GM12878 (cell line): ENCODE data around the gene AVPR1B. TPM values are rescaled to one million over a fixed set of nuclear protein-coding genes. Genes with fewer than 3 reads are reported as not detected.

Experiments
- ATAC-seq: fragments of 200-7000 bp; cut with Tn5 transposase; 3 replicates; pipeline ENCODE4 v1.9.1; 2020; ENCODE audit warnings: mild to moderate bottlenecking, moderate library complexity
- BruUV-seq: library from RNA; stranded (reverse); fragments of 400-500 nt; replicated peaks from 2 replicates; lab custom pipeline; 2021; lab: Mats Ljungman, UMichigan
- CTCF ChIA-PET: fragments of 300-600 bp; sonication (Branson Sonifier 250); formaldehyde crosslinking; extraction: SDS; loops from one replicate; lab custom pipeline; 2021; ENCODE audit warnings: inconsistent platforms; lab: Yijun Ruan, JAX
- POLR2A ChIA-PET: fragments of 350-600 bp; formaldehyde crosslinking; extraction: SDS; loops from one replicate; lab custom pipeline; 2021; ENCODE audit warnings: inconsistent platforms; lab: Charles Lee
- RAD21 ChIA-PET: fragments of 300-600 bp; sonication (Branson Sonifier 250); formaldehyde crosslinking; loops from one replicate; lab custom pipeline; 2023; ENCODE audit warnings: antibody characterized with exemption; ENCODE audit not compliant: unreplicated experiment; lab: Charles Lee
- SMC1A ChIA-PET: fragments of 300-600 bp; sonication (Branson Sonifier 250); formaldehyde crosslinking; loops from one replicate; lab custom pipeline; 2023; ENCODE audit not compliant: unreplicated experiment, uncharacterized antibody; lab: Charles Lee
- DNase-seq: peaks from one replicate; pipeline ENCODE4 v3.0.0-alpha.2; 2011; ENCODE audit warnings: low read depth, low spot score
- FAIRE-seq: peaks from 3 replicates; lab custom pipeline; 2011; peaks lifted over from hg19 to GRCh38; lab: Jason Lieb, UNC
- H2AFZ ChIP-seq: 2 replicates; pipeline ENCODE4 v1.6.0; 2011; ENCODE audit warnings: low read depth, low read length, control low read depth; ENCODE audit not compliant: control insufficient read depth
- H3K27ac ChIP-seq: 2 replicates; pipeline ENCODE4 v1.5.1; 2011; ENCODE audit warnings: control low read depth; ENCODE audit not compliant: control insufficient read depth, insufficient read depth
- H3K27me3 ChIP-seq, 2 experiments: replicated peaks in 1 of 2; 2 replicates each; pipeline versions ENCODE4 v1.6.0 to v1.6.1; 2011; ENCODE audit warnings: low read length in 1 of 2; ENCODE audit not compliant: control insufficient read depth in 2 of 2, insufficient read depth in 2 of 2
- H3K36me3 ChIP-seq, 2 experiments: 2 replicates each; pipeline ENCODE4 v1.5.1; 2011; ENCODE audit warnings: low read length in 1 of 2; ENCODE audit not compliant: control insufficient read depth in 2 of 2, insufficient read depth in 2 of 2
- H3K4me1 ChIP-seq: 2 replicates; pipeline ENCODE4 v1.6.1; 2011; ENCODE audit warnings: mild to moderate bottlenecking, low read length, moderate library complexity, mixed read lengths; ENCODE audit not compliant: control insufficient read depth, insufficient read depth
- H3K4me2 ChIP-seq: 2 replicates; pipeline ENCODE4 v1.6.0; 2011; ENCODE audit warnings: control low read depth; ENCODE audit not compliant: control insufficient read depth, insufficient read depth
- H3K4me3 ChIP-seq: fragments of 200-600 bp; sonication (generic); 2 replicates; pipeline ENCODE4 v1.5.1; 2016
- H3K79me2 ChIP-seq: 2 replicates; pipeline ENCODE4 v1.6.0; 2011; ENCODE audit warnings: low read length; ENCODE audit not compliant: control insufficient read depth, insufficient read depth
- H3K9ac ChIP-seq: 2 replicates; pipeline ENCODE4 v1.8.0; 2011; ENCODE audit warnings: low read length, control low read depth, mixed read lengths; ENCODE audit not compliant: control insufficient read depth, insufficient read depth
- H3K9me3 ChIP-seq: replicated peaks from 3 replicates; pipeline ENCODE4 v1.5.1; 2011; ENCODE audit warnings: mild to moderate bottlenecking, low read length; ENCODE audit not compliant: control insufficient read depth, insufficient read depth
- H4K20me1 ChIP-seq: 2 replicates; pipeline ENCODE4 v1.6.0; 2011; ENCODE audit not compliant: control insufficient read depth, insufficient read depth
- BCL11A ChIP-seq: IDR thresholded peaks from 2 replicates; pipeline ENCODE4 v1.6.1; 2011; ENCODE audit warnings: low read depth, low read length
- BMI1 ChIP-seq: fragments of 450-650 bp; IDR thresholded peaks from 2 replicates; pipeline ENCODE4 v1.6.1; 2016; ENCODE audit warnings: mild to moderate bottlenecking, moderate library complexity, borderline replicate concordance
- BRCA1 ChIP-seq: IDR thresholded peaks from 2 replicates; pipeline ENCODE4 v1.6.1; 2011; ENCODE audit warnings: low read depth, low read length, improper control_type of control experiment
- IRF5 ChIP-seq: fragments of 450-650 bp; IDR thresholded peaks from 2 replicates; pipeline ENCODE4 v1.6.1; 2017; ENCODE audit warnings: borderline replicate concordance
- JUNB ChIP-seq: IDR thresholded peaks from 2 replicates; pipeline ENCODE4 v1.6.1; 2016; ENCODE audit warnings: antibody characterized with exemption, mild to moderate bottlenecking
- MTA3 ChIP-seq: IDR thresholded peaks from 2 replicates; pipeline ENCODE4 v1.6.1; 2012; ENCODE audit warnings: low read length, inconsistent platforms, borderline replicate concordance
- NR2C2 ChIP-seq: IDR thresholded peaks from 2 replicates; pipeline ENCODE4 v1.6.1; 2011; ENCODE audit warnings: borderline replicate concordance, low read depth; ENCODE audit not compliant: control insufficient read depth, insufficient read length
- PBX3 ChIP-seq: IDR thresholded peaks from 2 replicates; pipeline ENCODE4 v1.6.1; 2011; ENCODE audit warnings: mild to moderate bottlenecking, low read depth, low read length, moderate library complexity; ENCODE audit not compliant: insufficient replicate concordance
- TBL1XR1 ChIP-seq: IDR thresholded peaks from 2 replicates; pipeline ENCODE4 v1.6.1; 2012; ENCODE audit warnings: low read depth, low read length, improper control_type of control experiment
- TCF12 ChIP-seq: IDR thresholded peaks from 2 replicates; pipeline ENCODE4 v1.6.1; 2011; ENCODE audit warnings: low read depth, mild to moderate bottlenecking, low read length
- ZBTB40 ChIP-seq: fragments of 450-650 bp; IDR thresholded peaks from 2 replicates; pipeline ENCODE4 v1.6.1; 2016; ENCODE audit warnings: mild to moderate bottlenecking, moderate library complexity, borderline replicate concordance
- ZNF592 ChIP-seq: fragments of 450-650 bp; IDR thresholded peaks from 2 replicates; pipeline ENCODE4 v1.6.1; 2017; ENCODE audit warnings: mild to moderate bottlenecking, moderate library complexity
- ZNF622 ChIP-seq: fragments of 450-650 bp; IDR thresholded peaks from 2 replicates; pipeline ENCODE4 v1.6.1; 2017; ENCODE audit warnings: mild to moderate bottlenecking, inconsistent platforms
- in situ Hi-C: fragments of 300-500 bp; cut with MboI; formaldehyde crosslinking; loops from 9 replicates; pipeline ENCODE4 v1.14.3; 2018; ENCODE audit warnings: mixed read lengths
- intact Hi-C: fragments of 100-400 bp; cut with micrococcal nuclease; formaldehyde crosslinking; loops from one replicate; pipeline ENCODE4 v1.14.2; 2022; ENCODE audit not compliant: unreplicated experiment
- polyA plus RNA-seq, 11 experiments: library from polyadenylated mRNA; depleted of rRNA in 4 of 11; unstranded in 6 of 11; stranded (reverse) in 5 of 11; fragments of >200 nt; fragmentation: Nextera tagmentation in 4 of 11; fragmentation: Illumina TruSeq in 1 of 11; extraction: Ambion mirVana in 4 of 11; extraction: Trizol in 1 of 11; gene quantifications; 1 replicate in 1 of 11; 2 replicates in 10 of 11; pipeline versions ENCODE4 v1.2.1 to v1.2.3, GENCODE V29; 2011 to 2016; ENCODE audit warnings: inconsistent platforms in 2 of 11, missing spikeins in 2 of 11, low read depth in 1 of 11
- total RNA-seq, 4 experiments: library from RNA; depleted of rRNA in 3 of 4; stranded (reverse); fragments of >200 nt in 3 of 4; fragmentation: Illumina TruSeq in 1 of 4; extraction: Trizol in 1 of 4; gene quantifications; 2 replicates each; pipeline versions ENCODE4 v1.2.1 to v1.2.3, GENCODE V29; 2013 to 2021

Gene AVPR1B
- total and polyA plus RNA-seq, 10 of the 15 experiments (the other 5 are each of a cell fraction or from before 2014, with no cell fraction given): not detected

- in situ Hi-C loops: no loop called here
- TF ChIP-seq ZNF622 (no peak), MTA3 (no peak), NR2C2 (no peak), PBX3 (no peak), ZBTB40 (no peak), JUNB (no peak), TBL1XR1 (no peak), IRF5 (no peak), ZNF592 (no peak), BCL11A (no peak), TCF12 (no peak), BRCA1 (no peak), BMI1 (no peak)
These were observed 3.2 kb upstream of the AVPR1B start for GRCh38 chr1:206120406-206120805.

More at GRCh38 chr1:206120406-206120805, 3.2 kb upstream of the AVPR1B start:
- Histone ChIP-seq H3K4me3 (no peak overlapping the region), H3K79me2 (no peaks in the 10 kb centered on the region), H3K27ac (no peak overlapping the region), H4K20me1 (no peaks in the 10 kb centered on the region), H3K4me1 (no peaks in the 10 kb centered on the region), H2AFZ (no peak overlapping the region), H3K27me3 (peaks cover 5 to 10% of the 10 kb centered on the region in 2 experiments; a peak in 3 of 4 replicates), H3K9me3 (peaks cover 2% of the 10 kb centered on the region), H3K4me2 (no peak overlapping the region), H3K9ac (no peak overlapping the region), H3K36me3 (no peaks in the 10 kb centered on the region)
- CTCF ChIA-PET: interaction anchor here (1.0 to 2.3 kb wide), 3 partner anchors 12 to 328 kb away, joined by 4 to 7 read pairs (median 4); no protein-coding TSS in a partner anchor
- RAD21 ChIA-PET: no interaction called here
- BruUV-seq: no TSS peak
- SMC1A ChIA-PET: no interaction called here
- intact Hi-C loops: no loop called here
- no peak for ATAC-seq
- DNase-seq: no peak
- FAIRE-seq: no peak
- POLR2A ChIA-PET: no interaction called here
